ENCODE data around the gene DIP2B.
"Not testable (repeated sequence)": the region's sequence is repeated elsewhere in the genome, so short reads cannot be mapped to it uniquely, and the experiment has no call there.

Gene DIP2B

DNA sequence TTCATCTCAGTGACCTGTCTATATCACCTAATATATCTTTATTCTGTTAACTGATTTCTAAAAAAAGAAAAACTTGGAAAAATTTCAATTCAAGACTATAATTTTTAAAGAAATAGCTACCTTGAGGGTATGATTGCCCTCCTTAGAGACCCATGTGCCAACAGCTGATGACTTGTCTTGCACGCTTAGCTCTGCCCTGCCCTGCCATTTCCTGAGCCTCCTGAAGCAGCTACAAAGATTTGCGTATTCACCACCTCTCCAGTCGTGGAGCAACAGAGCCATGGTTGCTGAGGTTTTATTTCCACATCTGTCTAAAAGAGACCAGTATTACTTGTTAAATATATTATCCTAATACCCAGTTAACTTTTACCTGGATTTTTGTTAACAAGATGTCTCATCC lies 167.4 kb downstream of the DIP2B start:
- no peak for DNase-seq (ENCODE audit: low read depth in 1 of 2, low spot score in 1 of 2)

DNA sequence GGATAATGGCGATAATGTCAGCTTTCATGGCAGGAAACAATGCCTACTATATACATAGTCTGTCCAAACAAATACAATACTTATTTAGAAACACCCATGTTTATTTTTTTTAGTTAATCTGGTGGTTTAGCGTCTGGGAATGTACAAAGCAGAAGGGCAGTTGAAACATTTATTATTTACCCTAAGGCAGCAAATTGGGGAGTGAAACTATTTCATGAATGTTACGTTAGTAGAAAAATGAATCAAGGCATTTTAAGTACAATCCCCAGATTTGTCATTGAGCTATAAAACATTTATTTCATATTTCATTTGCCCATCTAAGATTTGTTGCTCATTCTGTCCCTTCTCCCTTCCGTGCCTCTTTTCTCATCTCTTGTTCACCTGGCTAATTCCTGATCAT lies 172.0 kb downstream of the DIP2B start:
- DNase-seq (ENCODE audit: low read depth in 1 of 2, low spot score in 1 of 2): no peak

DNA sequence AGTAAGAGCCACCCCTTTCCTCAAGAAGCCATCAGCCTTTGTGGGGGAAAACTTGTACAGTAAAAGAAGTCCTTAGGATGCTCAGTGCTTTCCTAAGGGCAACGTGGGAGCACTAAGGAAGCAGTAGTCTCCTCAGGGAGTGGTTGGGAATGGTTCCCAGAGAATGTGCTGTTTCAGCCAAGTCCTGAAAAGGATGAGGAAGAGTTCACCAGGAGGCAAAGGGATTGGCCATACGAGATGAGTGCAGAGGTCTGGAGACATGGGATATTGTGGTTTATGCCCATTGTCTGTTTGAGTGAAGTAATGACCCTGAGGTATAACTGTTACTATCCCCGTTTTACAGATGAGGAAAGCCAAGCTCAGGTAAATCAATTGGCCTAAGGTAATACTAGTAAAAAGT lies 173.1 kb downstream of the DIP2B start:
- no peak for DNase-seq (ENCODE audit: low read depth in 1 of 2, low spot score in 1 of 2)

DNA sequence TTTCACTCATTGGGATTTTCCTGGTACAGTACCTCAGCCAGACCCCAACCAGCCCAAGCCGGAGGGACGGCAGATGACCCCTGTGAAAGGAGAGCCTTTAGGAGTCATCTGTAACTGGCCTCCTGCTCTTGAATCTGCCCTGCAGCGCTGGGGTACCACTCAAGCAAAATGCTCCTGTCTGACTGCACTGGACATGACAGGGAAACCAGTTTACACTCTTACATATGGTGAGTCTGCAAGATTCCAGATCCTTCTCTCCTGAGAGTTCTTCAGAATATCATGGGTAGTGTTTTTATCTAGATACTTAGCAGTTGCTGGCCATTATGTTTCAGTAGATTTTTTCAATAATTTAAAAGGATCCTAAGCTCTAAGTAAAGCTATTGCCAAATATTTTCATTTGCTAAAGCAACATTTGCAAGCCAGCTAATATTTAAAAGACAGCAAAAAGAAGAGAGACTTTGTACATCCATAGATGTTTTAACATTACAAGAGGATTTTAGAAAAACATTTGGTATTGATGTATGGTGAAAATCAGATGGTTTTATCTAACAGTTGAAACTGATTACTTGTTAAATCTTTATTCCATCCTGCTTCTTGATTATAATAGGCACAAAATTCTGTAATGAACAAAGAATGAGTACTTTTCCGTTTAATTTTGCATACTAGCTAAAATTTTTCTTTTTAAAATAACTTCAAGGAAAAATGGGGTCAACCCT lies 174.0 kb downstream of the DIP2B start:
- no peak for DNase-seq (ENCODE audit: low read depth in 1 of 2, low spot score in 1 of 2)

DNA sequence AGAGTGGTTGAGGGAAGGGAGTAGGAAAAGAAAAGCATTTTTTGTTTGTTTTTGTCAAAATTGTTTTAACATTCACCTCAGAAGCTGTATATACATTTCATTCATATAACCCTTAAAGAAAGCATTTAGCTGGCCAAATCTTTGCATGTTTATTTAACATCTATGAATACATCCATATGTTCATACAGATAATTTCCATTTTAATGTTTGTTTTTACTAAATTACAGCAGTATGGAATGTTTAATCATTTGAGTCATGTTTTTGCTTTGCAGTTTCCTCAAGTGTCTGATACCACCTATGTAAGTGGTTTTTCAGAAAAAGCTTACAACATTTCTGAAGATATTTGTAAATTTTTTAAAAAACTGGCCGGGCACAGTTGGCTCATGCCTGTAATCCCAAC lies 174.8 kb downstream of the DIP2B start:
- DNase-seq (ENCODE audit: low read depth in 1 of 2, low spot score in 1 of 2): no peak

DNA sequence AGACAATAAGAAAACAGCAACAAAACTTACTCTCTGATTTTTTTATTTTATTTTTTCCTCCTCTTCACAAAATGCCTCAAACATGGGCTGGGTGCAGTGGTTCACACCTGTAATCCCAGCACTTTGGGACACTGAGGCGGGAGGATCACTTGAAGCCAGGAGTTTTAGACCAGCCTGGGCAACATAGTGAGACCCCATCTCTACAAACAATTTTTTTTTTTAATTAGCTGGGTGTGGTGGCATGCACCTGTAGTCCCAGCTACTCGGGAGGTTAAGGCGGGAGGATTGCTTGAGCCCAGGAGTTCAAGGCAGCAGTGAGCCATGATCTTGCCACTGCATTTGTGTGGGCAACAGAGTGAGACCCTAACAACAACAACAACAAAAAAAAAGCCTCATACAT lies 176.3 kb downstream of the DIP2B start:
- DNase-seq (ENCODE audit: low read depth in 1 of 2, low spot score in 1 of 2): not testable (repeated sequence)

DNA sequence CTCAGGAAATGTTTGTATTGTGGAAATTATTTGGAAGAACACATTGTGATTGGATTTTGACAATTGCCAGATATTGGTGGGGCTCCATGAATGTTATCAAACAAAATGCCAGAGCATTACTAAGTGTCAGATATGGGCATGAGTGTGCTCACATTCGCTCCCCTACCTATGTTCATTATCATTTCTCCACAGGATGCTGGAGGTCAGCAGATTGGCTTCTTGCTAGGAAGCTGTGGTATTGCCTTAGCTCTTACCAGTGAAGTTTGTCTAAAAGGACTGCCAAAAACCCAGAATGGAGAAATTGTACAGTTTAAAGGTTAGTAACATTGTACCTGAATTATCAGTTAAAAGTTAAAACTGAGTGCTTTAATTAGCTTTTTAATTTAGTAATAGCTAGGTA lies 180.9 kb downstream of the DIP2B start:
- no peak for DNase-seq (ENCODE audit: low read depth in 1 of 2, low spot score in 1 of 2)

DNA sequence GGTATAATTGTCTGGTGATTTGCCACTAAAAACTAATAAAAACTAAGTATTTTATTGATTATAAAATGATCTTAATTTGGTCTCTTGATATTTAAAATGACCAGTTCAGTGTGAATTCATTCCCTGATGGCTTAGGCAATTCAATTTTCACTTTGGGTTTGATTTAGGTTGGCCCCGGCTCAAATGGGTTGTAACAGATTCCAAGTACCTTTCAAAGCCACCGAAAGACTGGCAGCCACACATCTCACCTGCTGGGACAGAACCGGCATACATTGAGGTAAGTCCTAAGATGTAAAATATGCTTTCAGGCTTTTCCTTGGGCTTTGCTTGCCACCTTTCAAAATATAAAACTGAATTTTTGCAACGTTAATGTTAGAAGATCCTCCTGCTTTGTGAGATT lies 181.6 kb downstream of the DIP2B start:
- DNase-seq (ENCODE audit: low read depth in 1 of 2, low spot score in 1 of 2): no peak

DNA sequence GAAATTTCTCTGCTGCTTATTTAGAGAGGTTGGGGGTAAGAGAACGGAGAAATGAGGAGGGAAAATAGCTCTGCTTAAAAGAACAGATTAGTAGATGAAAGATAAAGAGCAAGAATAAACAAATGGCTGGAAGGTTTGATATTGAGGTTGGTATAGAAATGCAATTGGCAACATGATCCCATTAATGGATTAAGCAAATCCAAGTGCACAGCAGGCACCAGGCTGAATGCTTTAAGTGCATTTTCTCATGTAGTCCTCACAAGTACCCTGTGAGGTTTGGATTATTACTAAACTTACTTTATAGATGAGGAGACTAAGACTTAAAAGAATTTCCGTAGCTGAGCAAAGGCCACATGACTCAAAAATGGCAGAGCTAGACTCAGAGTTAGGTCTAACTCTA lies 182.2 kb downstream of the DIP2B start:
- no peak for DNase-seq (ENCODE audit: low read depth in 1 of 2, low spot score in 1 of 2)

DNA sequence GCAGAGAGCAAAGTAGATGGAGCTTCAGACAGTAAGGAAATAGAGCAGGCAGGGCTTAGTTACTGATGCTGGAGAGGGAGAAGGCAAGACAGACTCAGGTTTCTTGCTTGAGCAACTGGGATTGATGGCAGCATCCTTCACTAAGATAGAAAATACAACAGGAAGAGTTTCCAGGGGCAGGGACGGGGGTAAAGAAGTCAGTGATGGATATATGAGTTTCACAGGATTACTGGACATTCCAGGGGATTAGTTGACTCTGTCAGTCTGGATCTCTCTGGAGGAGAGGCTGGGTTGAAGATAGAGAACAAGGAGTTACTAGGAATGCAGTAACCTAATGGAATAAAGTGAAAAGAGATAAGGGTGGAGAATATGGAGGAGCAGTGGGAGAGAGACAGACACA lies 184.7 kb downstream of the DIP2B start:
- DNase-seq (ENCODE audit: low read depth in 1 of 2, low spot score in 1 of 2): no peak

DNA sequence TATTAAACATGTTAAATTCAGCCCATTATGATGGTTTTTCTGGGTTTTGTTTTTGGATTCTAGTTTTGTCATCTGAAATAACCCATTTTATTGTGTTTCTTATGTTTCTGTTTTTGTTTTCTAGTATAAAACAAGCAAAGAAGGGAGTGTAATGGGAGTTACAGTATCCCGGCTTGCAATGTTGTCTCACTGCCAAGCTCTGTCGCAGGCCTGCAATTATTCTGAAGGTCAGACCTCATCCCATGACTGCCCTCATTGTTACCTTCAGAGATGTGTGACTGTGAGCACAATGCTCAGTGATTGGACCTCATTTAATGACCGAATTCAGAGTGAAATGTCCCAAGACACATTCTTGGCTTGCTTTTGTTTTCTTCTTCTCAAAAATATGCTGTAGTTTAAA lies 186.1 kb downstream of the DIP2B start:
- DNase-seq (ENCODE audit: low read depth in 1 of 2, low spot score in 1 of 2): no peak

DNA sequence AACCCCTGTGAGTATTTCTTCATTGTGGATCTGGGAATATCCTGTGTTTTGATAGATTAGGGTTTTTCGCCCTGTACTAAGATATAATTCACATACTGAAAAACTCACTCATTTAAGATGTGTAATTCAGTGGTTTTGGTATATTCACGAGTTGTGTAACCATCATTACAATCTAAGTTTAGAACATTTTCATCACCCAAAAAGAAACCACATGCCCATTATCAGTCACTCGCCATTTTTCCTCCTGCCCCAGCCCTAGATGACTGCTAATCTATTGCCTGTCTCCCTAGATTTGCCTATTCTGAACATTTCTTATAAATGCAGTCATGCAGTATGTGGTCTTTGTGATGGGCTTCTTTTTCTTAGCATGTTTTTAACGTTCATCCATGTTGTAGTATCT lies 191.2 kb downstream of the DIP2B start:
- no peak for DNase-seq (ENCODE audit: low read depth in 1 of 2, low spot score in 1 of 2)

DNA sequence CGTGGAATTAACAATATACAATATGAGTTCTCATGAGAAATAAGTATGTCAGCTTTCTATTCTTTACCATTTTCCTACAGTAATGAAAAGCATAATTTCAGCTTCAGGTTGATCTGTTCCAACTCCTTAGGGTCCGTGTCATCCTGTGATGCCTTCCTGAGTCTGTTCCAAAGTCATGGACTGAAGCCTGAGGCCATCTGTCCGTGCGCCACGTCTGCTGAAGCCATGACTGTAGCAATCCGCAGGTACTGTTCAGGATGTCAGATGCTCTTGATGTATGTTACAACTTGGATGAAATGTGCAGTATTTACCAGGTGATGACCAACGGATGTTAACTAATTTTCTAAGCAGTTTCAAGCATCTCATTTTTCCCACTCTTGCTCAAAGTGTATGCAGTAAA lies 192.1 kb downstream of the DIP2B start:
- DNase-seq (ENCODE audit: low read depth in 1 of 2, low spot score in 1 of 2): no peak

DNA sequence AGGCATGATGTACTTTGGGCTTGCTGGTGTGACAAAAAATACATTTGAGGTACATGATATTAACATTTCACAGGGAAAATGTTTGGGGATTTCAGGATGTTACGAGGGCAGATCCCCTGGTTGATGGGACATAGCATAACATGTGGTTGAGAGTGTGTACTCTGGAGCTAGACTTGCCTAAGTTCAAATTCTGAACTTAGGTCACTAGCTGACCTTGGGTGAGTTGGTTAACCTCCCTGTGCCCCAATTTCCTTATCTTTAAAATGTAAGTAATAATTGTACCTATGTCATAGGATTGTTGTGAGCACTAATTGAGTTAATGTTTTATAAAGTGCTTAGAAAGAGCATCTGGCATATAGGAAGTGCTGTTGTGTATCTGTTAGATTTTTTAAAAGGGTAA lies 194.4 kb downstream of the DIP2B start:
- no peak for DNase-seq (ENCODE audit: low read depth in 1 of 2, low spot score in 1 of 2)

DNA sequence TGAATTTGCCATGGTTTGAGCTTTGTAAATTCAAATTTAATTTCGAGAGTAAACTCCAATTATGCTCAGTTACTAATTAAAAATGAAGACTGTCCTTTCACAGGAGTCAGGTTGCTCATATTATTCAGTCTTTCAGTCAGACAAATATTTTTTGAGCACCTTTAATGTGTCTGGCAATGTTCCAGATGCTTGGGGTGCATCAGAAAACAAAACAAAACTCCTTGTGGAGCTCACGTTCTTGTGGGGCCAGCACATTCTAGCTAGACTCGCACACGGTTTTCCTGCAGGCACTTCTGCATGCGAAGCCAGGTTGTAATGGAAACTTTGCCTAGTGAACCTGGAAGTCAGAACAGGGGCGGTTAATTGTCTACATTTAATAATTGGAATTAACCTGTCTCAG lies 195.2 kb downstream of the DIP2B start:
- DNase-seq (ENCODE audit: low read depth in 1 of 2, low spot score in 1 of 2): no peak

DNA sequence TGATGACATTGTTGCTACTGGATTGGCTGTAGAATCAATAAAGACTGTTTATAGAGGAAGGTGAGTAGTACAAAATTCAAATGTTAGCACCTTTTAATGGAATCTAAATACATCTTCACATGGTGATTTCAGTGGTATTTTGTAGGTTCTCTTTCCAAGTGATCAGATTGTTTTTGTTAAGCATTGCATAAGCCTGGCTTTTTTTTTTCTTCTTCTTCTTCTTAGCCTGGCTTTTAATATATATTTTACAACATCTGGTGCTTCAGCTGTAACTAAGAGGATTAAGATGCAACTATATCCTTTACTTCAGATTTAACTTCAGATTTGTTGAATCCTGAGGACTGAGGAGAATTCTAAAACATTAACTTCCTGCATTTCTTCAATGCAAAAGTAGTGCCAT lies 201.8 kb downstream of the DIP2B start:
- DNase-seq (ENCODE audit: low read depth in 1 of 2, low spot score in 1 of 2): no peak

DNA sequence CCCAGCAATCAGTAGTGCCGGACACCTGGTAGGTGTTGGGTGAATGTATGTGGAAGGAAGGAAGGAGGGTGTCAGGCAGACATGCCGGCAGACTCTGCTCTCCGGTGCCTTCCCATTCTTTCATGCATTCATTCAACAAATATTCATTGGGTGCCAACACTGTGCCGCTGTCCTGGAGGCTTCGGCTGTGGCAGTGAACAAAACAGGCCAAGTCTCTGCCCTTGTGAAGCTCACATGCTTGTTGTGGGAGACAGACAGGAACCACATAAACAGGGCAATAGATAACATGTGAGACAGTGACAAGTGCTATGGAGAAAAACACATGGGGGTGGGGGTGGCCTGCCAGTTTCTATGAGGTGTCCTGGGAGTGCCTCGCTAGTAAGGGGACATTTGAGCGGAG lies 202.6 kb downstream of the DIP2B start:
- DNase-seq (ENCODE audit: low read depth in 1 of 2, low spot score in 1 of 2): no peak

DNA sequence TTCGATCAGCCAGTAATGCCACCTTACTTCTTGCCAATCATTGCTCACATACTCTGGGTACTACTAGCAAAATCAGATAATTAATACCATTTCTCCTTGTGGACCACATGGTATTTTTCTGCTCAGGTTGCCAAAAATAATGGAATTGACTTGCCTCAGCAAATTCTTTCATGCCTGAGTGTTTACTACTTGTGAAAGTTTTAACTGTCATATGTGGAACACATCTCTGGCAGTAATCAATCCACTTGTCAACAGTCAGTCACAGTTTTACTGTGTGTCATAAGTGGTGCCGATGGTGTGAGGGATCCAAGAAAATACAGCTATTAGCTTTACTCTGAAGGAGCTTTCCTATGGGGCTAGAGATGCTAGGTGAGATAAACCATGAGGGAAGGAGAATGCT lies 203.8 kb downstream of the DIP2B start:
- DNase-seq (ENCODE audit: low read depth in 1 of 2, low spot score in 1 of 2): no peak

DNA sequence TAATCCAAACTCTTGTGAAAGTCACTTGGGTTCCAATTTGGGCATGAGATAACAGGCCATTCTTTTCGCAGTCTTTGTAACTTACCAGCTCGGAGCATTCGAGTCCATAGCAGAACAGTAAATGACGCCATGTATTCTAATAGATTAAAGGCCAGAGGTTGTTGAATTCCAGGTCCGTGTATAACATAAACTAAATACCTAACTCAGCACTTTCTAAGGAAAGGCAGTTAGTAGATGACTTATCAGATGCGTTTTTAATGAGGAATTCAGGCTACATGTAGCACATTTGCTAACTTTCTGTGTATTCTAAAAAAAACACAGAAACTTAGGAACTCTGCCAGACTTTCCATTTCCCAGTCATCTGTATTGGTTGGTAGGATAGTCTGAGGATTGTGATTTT lies 206.3 kb downstream of the DIP2B start:
- DNase-seq (ENCODE audit: low read depth in 1 of 2, low spot score in 1 of 2): no peak

DNA sequence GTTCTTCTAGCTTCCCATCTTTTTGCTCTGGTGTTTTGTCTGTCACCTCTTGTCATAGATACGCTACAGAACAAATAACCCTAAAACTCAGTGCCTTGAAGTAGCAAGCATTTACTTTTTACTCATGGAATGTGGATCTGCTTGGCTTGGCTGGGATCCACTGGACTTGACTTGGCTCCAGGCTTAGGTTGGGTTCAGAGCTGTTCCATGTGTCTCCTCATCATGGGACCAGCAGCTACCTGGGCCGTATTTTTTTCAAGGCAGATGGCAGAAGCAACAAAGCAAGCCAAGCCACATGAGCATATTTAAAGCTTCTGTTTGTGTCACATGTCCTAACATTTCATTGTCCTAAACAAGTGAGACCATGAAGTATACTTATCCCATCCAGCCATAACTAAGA lies 210.4 kb downstream of the DIP2B start:
- no peak for DNase-seq (ENCODE audit: low read depth in 1 of 2, low spot score in 1 of 2)

DNA sequence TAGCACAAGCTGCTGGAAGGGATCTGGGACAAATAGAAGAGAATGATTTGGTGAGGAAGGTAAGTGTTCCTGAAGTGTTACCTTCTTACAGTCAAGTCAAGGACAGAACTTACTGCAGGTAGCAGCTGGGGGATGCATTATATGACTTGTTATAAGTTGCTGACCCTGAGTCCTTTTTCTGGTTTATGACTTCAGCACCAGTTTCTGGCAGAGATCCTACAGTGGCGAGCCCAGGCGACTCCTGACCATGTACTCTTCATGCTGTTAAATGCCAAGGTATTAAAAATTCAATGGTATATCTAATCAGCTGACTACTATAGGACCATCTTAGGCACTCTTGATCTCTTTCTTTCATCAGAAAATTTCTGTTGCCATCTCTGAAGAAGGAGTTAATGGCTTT lies 214.0 kb downstream of the DIP2B start:
- DNase-seq (ENCODE audit: low read depth in 1 of 2, low spot score in 1 of 2): no peak

DNA sequence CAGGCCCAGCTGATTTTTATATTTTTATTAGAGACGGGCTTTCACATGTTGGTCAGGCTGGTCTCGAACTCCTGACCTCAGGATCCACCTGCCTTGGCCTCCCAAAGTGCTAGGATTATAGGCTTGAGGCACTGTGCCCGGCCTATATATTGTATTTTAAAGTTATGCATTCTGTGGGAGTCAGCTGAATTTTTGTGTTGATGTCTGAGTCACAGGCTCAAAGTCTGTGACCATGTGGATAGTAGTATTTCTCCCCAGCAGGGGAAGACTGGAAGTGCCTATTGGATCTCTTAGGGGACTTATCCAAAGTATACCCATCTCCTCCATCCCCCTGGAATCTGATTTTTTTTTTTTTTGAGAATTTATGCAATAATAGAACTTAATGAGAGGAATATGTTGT lies 215.3 kb downstream of the DIP2B start:
- no peak for DNase-seq (ENCODE audit: low read depth in 1 of 2, low spot score in 1 of 2)

DNA sequence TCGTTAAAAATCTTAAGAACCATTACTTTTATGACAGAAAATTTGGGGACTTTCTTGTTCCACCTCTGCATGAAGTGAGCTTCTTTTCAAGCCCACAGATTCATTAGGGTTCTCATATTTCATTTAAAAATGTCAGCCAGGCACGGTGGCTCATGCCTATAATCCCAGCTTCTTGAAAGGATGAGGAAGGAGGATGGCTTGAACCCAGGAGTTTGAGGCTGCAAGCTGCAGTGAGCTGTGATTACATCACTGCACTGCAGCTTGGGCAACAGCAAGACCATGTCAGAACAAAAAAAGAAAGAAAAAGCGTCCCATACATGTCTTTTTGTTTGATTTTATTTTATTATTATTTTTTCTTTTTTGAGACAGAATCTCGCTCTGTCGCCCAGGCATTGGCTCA lies 215.7 kb downstream of the DIP2B start:
- no peak for DNase-seq (ENCODE audit: low read depth in 1 of 2, low spot score in 1 of 2)

DNA sequence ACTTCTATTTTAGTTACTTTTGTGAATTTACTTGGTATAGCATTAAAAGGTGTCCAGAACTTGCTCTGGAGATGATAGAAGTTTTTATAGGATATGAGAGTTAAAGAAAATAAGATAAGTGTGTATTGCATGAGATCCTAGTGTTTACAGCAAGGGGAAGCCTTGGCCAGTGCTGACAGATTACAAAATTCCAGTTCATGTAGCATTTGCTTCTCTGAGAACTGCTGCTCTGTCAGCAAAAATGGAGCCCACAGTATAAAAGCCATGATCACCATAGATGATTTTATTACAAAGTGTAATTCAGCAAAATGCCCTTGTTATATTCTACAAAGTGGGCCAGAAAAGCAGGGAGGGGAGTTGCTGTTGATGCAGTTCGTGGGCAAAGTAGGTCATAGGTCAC lies 219.1 kb downstream of the DIP2B start:
- no peak for DNase-seq (ENCODE audit: low read depth in 1 of 2, low spot score in 1 of 2)

Measured in activated T-helper 1 cell treated with anti-CD3 and anti-CD28 coated beads, Interleukin-2, amount 50 U/mL, for 16 hours (primary cell).